Vagina (tissue), 2 donors: ENCODE results near the gene RNU5D-1.

Experiments
- CTCF ChIP-seq, 3 experiments: fragments of 450-650 bp in 2 of 3; fragments of 200-600 bp in 1 of 3; sonication (generic) in 1 of 3; IDR thresholded peaks; one replicate each; pipeline ENCODE4 v1.5.1; 2017 to 2019; ENCODE audit warnings: antibody characterized with exemption in 3 of 3, mild to moderate bottlenecking in 2 of 3, moderate library complexity in 2 of 3
- POLR2A ChIP-seq, 2 donors: fragments of 450-650 bp; IDR thresholded peaks; one replicate each; pipeline ENCODE4 v1.6.1; 2017; ENCODE audit warnings: antibody characterized with exemption in 2 of 2, mild to moderate bottlenecking in 2 of 2, moderate library complexity in 2 of 2
- POLR2AphosphoS5 ChIP-seq, 2 donors: sonication (generic); formaldehyde crosslinking; IDR thresholded peaks; one replicate each; pipeline ENCODE4 v1.9.0; 2017; ENCODE audit warnings: antibody characterized with exemption in 2 of 2, mild to moderate bottlenecking in 2 of 2, low read depth in 1 of 2; ENCODE audit not compliant: insufficient read depth in 1 of 2

GRCh38 chr1:44685218-44685617, 45.8 kb downstream of the RNU5D-1 start:
- TF ChIP-seq CTCF (IDR thresholded peaks at IDR 0.05): no peak
- TF ChIP-seq POLR2A (IDR thresholded peaks at IDR 0.05): no peak
- TF ChIP-seq POLR2AphosphoS5 (IDR thresholded peaks at IDR 0.05; ENCODE audit: insufficient read depth in 1 of 2, low read depth in 1 of 2): no peak
